HG02870 (cell line): ENCODE measurements around the gene APBA2.

Experiments
- ATAC-seq: cut with Tn5 transposase; IDR thresholded peaks from one replicate; pipeline ENCODE4 v1.9.1; 2021; ENCODE audit warnings: mild to moderate bottlenecking, moderate library complexity; ENCODE audit not compliant: unreplicated experiment

Gene APBA2

DNA sequence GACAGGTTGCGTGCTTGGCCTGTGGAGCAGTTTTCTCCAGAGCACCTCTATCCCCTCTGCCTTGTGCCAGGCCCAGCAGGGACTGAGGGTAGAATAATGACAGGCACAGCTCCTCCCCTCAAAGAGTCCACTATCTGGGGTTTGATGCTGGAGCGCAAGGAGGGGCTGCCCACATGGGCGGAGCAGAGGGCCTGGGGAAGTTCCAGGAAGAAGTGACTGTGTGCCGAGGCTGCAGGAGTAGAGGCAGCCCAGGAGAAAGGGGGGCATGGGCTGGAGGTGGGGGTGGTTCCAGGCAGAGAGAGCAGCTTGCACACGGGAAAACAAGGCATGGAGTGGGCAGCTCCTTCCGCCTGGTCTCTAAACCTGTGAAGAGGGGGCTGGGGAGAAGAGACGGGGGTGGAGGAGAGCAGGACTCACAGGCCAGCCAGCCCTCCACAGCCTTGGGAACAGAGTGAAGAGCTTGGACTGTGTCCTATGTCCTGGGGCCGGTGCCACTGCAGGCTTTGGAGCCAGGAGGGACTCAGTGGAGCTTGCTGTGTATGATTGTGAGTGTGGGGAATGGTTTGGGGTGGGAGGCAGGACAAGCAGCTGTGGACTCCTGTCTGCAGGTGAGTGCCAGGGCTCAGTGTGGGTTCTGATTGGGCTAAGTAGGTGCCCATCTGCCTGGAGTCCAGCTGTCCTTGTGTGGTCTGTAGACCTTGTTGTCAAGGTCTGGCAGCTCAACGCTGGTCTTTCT is 48.1 kb downstream of the APBA2 start:
- ATAC-seq: no peak

DNA sequence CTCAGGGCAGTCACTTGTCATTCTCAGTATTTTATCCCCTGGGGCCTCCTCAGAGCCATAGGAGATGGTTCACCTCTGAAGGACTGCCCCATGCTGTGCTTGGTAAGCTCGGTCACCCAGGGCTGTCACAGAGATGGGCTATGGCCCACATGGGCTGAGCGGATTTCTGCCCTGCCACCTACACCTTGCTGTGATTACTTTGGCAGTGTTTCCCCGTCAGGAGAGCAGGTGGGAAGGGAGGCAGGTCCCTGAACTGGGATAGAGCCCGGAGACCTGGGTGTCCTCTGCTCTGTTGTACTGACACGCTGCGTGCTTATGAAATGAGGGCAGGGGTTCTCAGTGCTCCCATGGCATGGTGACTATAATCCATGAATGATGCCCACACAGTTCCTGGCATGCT is 48.9 kb downstream of the APBA2 start:
- ATAC-seq: no peak

GRCh38 chr15:28935316-28935715 is 49.5 kb downstream of the APBA2 start:
- ATAC-seq: no peak

DNA sequence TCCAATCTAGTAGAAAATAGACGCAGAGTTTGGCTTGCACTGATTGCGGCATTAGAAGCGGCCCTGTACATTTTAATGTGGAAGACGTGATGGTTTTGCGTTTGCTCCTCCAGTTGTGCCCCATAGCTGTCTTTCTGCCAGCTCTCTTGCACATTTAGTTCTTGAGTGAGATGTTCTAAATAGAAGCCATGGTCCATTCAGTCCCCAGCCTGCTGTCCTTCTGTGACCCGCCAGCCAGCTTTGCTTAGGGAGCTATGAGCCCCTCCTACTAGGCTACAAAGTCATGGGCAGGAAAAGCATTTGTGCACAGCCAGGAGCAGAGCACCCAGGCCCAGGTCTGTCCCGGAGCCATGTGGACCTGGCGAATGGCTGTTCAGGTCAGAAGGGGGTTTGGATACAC is 50.3 kb downstream of the APBA2 start:
- ATAC-seq: no peak

DNA sequence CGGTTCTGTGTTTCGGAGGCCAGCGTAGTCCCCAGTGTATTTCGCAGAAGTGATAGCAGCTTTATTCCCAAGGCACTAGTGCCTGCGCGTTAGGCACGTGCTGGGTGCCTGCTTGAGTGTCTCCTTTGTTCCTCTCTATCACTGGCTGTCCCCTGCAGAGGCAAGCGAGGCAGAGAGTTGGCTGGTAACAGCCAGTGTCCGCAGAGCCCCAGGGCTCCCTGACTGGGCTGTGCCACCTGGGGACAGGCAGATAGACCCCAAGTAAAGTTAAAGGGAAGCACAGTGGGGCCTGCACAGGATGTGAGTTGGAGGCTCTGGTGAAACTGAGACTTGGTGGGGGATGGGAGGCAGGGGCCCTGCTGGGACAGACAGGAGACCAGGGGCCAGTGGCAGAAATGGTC is 50.7 kb downstream of the APBA2 start:
- ATAC-seq: no peak

- no peak for ATAC-seq
These were observed 51.5 kb downstream of the APBA2 start for GRCh38 chr15:28937271-28937670.

DNA sequence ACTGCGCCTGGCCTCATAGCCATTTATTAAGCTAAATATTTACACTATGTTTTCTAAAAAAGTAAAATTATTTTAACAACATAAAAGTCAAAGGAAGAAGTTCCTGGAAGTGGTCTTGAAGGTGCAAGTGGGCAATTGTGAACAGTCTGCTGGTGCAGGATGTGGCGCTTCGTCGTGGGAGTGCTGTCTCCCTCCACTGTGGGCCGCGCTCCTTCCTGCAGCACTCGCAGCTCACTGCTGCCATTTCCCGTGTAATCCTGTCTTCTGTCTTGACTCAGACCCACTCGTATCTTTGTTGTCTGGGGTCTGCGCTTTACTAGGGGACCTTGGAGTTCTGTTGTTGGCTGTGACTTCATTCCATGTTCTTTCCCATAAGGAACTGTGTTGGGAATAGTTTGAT is 56.3 kb downstream of the APBA2 start:
- no peak for ATAC-seq

DNA sequence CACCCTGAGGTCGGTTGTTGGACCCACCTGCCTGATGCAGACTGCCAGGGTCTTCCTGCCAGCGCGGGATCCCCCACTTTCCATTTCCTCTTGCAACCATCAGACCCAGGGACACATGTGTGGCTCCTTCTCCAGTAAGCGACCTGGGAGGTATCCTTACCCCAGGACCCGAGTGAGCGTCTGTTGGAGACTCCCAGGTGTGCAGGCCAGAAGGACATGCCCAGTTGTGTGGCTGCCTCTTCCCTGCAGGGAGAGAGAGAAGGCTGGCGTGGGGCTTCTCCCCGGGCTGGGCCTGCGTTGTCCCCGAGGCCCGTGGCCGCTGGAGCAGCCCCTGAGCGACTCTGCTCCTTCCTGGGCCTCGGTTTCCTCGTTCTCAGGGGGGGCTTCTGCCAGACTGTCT is 56.8 kb downstream of the APBA2 start:
- no peak for ATAC-seq

- no peak for ATAC-seq
These were observed 57.4 kb downstream of the APBA2 start for GRCh38 chr15:28943146-28943545.

- ATAC-seq: no peak
These were observed 57.9 kb downstream of the APBA2 start for GRCh38 chr15:28943611-28944230.

GRCh38 chr15:28944286-28944685 is 58.5 kb downstream of the APBA2 start:
- ATAC-seq: no peak

GRCh38 chr15:28944696-28945300 is 59.0 kb downstream of the APBA2 start:
- no peak for ATAC-seq

DNA sequence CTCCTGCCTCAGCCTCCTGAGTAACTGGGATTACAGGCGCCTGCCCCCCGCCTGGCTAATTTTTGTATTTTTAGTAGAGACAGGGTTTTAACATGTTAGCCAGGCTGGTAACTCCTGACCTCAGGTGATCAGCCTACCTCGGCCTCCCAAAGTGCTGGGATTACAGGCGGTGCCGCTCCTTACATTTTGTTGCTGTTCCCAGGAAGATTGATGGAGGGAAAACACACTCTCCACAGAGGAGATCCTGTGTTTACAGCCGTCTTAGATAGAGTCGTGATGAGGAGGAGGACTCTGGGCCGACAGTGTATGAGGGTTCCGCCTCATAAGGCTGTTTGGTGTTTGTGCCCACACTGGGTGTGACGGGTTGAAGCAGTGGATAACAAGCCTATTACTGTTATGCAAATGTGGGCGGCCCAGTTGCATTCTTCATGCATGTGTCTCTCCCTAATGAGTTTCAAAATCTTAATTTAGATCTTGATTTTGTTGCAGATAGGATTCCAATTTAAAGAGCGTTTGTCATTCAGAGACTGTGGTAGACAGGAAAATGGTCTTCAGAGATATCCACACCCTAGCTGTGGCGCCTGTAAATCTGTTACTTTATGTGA is 60.0 kb downstream of the APBA2 start:
- no peak for ATAC-seq

DNA sequence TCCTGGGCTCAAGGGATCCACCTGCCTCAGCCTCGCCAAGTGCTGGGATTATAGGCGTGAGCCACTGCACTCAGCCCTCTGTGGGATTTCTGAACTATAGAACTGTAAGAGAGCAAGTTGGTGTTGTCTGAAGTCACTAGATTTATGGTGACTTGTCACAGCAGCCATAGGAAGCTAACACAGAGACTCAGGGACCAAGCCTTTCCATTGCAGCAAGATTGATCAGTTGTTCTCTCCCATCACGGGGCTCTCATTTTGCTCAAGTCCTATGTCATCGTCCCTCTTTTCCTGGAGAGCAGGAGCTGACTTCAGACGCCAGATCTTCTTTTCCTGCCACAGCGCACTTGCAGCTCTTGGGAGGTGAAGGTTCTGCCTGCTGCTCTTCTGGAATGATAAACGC is 61.0 kb downstream of the APBA2 start:
- no peak for ATAC-seq

DNA sequence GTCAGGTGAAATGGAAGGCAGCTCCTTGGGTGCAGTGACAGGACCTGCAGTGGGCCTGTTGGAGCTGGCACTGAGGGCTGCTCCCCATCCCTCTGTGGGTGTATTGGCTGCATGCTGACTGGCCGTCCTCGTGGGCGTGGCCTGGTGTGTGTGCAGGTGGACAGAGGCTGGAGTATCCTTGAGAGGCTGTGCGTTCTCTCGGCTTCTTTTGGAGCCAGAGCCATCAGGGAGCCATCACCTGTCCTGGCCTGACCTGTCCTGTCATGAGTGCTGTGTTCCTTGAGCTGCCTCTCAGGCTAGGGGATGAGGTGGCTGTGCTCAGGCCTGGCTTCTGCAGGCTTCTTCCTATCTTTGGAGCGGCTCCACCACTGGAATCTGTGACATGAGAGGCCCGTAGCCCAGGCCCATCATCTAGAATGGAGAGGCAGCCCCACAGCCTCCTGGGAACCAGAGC is 61.5 kb downstream of the APBA2 start:
- ATAC-seq: no peak

- no peak for ATAC-seq
These were observed 62.3 kb downstream of the APBA2 start for GRCh38 chr15:28948036-28948435.

DNA sequence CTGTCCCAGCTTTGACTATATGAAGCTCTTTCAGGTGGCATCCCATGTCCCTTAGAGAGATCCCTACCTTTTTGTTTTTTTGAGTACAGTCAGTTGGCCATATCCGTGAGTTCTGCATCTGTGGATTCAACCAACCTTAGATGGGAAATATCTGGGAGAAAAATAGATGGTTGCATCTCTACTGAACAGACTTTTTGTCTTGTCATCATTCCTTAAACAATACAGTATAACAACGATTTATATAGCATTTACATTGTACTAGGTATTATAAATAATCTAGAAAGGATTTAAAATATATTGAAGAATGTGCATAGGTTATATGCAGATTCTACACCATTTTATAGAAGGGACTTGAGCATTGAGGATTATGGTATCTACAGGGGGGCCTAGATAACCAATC is 65.1 kb downstream of the APBA2 start:
- no peak for ATAC-seq

DNA sequence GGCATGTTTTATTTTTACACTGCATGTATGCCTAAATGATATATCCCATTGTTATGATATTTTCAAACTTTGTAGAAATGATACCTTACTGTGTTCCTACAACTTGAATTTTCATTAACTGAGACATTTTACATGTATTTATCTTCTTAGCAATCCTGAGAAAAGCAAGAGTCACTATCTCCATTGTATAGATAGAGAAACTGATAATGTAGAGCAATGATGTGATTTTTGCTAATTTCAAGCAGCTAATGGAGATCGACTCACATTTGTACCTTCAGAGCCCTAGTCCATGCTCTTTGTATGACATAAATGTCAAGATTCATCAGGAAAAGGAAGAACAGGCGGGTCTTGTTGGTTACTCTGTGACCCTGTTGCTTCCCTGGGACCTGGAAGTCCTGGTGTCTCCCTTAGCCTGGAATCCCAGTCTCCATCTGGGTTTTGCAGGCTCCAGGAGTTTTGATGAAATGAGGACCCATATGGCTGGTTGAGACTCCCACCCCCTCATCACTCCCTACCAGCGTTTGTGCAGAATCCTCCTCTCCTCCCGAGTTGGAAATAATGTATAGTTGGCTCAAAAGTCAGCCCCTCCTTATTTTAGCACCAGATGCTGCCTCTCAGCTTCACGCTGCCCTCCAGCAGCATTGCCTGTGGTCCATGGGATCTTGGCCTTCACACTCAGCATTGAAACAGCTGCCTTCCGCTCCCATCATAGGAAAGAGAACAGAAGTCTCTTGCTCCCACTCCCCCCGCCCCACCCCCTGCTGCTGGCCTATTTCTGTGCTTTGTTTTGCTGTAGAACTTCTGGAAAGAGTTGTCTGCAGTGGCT is 67.1 kb downstream of the APBA2 start:
- no peak for ATAC-seq

GRCh38 chr15:28953573-28954195 is 67.9 kb downstream of the APBA2 start:
- no peak for ATAC-seq

GRCh38 chr15:28954466-28955159 is 68.8 kb downstream of the APBA2 start:
- ATAC-seq: no peak
